K562 treated with DMSO at 1 percent for 12 hours (cell line): Measurements from ENCODE around the gene TMEM215. TPM values are rescaled to one million over a fixed set of nuclear protein-coding genes. Genes with fewer than 3 reads are reported as not detected.

Experiments used
- total RNA-seq: library from RNA; unstranded; fragments of 300-600 nt; gene quantifications from 2 replicates; pipeline ENCODE4 v1.2.3, GENCODE V29; 2022; ENCODE audit not compliant: insufficient read depth

Gene TMEM215
- total RNA-seq = not detected in 2 replicates

GRCh38 chr9:32783168-32783891 is at the start of gene TMEM215:
TSS of gene TMEM215 (plus strand) at chr9:32783540. CDS start at chr9:32784184, 644 bp downstream.

Other genes starting within 250 kb of the TMEM215 start
- 0.82 and 14.9 TPM in 2 replicates for gene SMIM27, start 231.2 kb upstream of the TMEM215 start, total RNA-seq
- 2.6 and 9.1 TPM in 2 replicates for gene TOPORS, start 231.0 kb upstream of the TMEM215 start, total RNA-seq
- 31.7 and 33.5 TPM in 2 replicates for gene NDUFB6, start 210.4 kb upstream of the TMEM215 start, total RNA-seq
- gene TAF1L, start 147.9 kb upstream of the TMEM215 start, total RNA-seq = 0.17 TPM in 1 of 2 replicates, not detected in the other
- 25.2 and 34.3 TPM in 2 replicates for gene APTX, start 218.1 kb downstream of the TMEM215 start, total RNA-seq
- 123 and 165 TPM in 2 replicates for gene DNAJA1, start 241.7 kb downstream of the TMEM215 start, total RNA-seq